NCI-H2029 (cell line): ENCODE measurements around the gene DEDD.

Source experiments
- DNase-seq: peaks from one replicate; lab custom pipeline; 2025; lab: John Stamatoyannopoulos, UW

The DEDD gene

DNA sequence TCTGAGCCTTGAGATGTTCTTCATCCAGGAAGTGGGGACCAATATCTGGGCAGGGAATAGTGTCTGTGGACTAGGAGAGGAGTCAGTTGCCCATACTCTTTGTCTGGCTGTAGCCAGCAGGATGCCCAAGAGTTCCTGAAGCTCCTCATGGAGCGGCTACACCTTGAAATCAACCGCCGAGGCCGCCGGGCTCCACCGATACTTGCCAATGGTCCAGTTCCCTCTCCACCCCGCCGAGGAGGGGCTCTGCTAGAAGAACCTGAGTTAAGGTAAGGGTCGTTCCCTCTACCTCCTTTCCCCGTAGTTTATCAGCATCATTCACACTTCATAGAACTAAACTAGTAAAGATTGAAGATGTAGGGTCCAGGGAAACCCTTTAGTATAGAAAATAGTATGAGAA, 30.3 kb upstream of the DEDD start:
- DNase-seq = no peak

DNA sequence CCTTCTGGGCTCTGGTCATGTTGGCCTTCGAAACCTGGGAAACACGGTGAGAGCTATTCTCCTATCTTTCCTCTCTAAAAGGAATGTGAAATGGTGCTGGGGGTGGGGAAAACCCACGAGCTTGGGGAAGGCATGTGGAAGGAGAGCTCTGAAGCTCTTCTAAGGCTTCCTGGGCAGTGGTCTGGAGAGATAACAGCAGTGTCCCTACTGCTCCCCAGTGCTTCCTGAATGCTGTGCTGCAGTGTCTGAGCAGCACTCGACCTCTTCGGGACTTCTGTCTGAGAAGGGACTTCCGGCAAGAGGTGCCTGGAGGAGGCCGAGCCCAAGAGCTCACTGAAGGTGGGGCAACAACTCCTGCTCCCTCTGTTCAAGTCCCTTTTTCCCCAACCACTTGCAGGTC, 29.6 kb upstream of the DEDD start:
- no peak for DNase-seq

DNA sequence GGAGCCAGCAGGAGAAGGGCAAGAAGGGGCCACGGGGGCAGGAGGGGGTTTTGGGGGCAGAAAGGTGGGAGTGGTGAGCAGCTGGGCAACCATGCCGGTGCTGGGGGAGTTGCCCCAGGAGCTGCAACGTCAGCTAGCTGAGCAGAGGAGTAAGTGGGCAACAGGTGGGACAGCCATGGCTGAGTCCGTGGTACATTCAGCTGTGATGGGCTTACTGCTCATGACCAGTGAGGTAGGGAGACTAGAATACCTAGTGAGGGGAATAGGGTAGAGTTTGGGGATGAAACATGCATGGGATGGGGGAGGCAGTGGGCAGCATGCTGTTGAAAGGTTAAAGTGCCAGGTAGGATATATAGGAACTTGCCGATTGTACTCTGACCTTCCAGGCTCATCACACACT, 29.2 kb upstream of the DEDD start:
- no peak for DNase-seq

DNA sequence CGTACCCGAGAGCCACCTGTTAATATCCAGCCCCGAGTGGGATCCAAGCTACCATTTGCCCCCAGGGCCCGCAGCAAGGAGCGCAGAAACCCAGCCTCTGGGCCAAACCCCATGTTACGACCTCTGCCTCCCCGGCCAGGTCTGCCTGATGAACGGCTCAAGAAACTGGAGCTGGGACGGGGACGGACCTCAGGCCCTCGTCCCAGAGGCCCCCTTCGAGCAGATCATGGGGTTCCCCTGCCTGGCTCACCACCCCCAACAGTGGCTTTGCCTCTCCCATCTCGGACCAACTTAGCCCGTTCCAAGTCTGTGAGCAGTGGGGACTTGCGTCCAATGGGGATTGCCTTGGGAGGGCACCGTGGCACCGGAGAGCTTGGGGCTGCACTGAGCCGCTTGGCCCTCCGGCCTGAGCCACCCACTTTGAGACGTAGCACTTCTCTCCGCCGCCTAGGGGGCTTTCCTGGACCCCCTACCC, 28.2 kb upstream of the DEDD start:
- no peak for DNase-seq

DNA sequence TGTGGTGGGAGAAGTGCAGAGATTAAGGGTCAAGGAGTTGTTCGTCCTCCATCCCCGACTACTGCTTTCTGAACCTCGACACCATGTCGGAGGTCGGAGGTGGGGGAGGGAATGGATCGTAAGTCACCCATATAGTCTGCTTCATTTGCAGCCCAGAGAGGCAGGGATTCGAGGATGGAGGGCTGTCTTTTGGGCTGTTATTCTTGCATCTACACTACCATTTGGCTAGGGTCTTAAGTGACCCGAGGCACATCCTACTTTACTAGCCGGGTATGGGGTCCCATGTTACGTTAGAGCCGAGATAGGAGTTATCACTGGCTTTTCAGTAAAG, 27.4 kb upstream of the DEDD start:
- DNase-seq = no peak

DNA sequence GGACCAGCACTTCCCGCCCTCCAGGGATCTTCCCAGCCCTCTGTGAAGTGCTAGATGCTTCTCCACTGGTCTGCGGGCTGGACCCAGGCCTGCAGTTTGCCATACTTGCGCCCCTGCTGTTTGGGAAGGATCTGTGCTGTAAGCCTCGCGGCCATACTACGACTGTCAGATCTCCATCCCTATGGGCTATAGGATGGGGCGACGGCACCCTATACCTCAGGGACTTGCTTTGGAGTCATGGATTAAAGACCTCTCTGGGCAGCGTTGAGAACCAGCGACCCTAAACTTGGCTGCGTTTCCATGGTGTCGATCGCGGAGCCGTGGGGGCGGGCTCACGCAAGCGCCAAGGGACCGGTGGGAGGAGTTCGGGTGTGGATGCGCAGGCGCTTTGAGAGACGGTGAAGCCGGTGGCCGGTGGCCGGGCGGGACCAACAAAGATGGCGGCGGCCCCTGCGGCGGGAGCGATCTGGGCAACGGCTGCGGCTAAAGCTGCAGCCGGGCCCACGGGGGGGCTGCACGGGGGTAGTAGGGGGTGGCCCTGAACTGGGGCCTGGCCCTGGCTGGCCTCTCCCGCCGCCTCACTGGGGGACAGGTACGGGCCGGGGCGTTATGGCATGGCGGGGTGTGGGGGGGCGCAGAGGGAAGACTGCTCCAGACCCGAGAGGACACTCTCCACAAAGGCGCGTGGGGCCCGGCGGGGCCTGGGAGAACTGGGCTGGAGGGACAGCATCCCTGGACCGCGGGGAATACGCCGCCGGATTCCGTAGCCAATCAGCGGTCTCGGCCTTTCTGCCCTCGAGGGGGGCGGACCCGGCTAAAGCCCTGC, 26.8 kb upstream of the DEDD start, which contains the start of gene USP21:
Gene USP21, plus strand, starts transcription at position 414 of the 826 bp plus-strand sequence. CDS start 1,141 bp downstream, outside the sequence.
- peak; percentile 84 for DNase-seq

DNA sequence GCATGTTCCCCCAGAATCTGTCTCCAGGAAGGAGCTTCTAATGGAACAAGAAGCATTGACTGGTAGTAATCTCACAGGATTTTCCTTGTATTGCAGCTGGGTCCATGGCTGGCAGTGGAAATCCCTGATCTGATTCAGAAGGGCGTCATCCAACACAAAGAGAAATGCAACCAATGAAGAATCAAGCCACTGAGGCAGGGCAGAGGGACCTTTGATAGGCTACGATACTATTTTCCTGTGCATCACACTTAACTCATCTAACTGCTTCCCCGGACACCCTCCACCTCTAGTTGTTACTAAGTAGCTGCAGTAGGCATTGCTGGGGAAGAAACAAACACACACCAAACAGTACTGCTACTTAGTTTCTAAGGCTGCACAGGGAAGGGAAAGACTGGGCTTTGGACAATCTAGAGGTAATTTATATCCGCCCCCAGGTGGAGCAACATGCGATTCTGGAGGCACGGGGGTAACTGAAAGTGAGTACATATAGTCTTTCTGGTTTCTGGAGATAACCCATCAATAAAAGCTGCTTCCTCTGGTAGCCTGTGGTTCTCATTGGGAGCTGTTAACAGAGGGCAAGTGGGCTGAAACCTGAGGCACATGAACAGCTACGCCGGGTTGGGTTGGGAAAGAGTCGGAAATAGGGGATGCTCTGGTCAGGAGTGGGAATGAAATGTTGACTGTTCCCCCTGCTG, 26.0 kb upstream of the DEDD start:
- DNase-seq = no peak

DNA sequence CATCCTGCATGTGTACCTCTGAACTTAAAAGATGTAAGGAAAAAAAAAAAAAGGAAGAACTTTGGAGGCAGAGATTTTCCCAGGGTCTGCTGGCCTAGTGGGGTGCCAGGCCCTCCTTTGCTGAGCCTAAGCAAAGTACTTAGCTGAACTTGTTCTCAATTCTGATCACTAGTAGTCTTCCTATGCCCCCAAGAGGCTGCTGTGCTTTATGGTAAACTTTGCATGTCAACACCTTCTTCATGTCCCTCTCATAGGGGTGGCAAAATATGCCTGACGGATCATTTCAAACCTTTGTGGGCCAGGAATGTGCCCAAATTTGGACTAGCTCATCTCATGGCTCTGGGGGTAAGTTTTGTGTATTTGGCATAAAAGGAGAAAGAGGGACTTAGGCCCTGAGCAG, 25.4 kb upstream of the DEDD start:
- no peak for DNase-seq

DNA sequence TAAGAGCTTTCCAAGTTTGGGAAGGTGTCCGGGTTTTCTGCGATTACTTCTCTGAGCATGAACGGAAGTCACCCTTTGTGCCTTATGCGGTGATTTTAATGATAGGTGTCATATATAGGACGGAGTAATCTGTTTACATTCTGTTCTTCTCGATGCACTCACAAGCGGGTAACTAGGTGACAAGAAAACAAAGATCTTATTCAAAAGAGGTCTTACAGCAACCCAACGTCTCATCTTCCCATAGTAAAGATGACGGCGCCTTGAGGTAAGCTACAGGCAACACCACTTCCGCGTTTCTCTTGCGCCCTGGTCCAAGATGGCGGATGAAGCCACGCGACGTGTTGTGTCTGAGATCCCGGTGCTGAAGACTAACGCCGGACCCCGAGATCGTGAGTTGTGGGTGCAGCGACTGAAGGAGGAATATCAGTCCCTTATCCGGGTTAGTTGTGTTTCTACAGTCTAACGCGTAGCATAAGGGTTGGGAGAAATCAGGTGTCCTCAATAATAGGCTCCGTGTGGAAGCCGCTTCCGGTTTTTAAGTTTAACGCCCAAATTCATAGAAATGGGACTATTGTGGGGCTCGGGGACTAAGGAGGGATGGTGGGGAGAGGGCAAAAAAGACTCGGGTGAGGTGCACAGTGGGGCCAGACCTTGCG, 21.3 kb upstream of the DEDD start, which contains the start of gene UFC1:
Gene UFC1, plus strand, starts transcription at position 297 of the 656 bp plus-strand sequence. Its CDS starts 20 bp downstream, at position 317.
- DNase-seq = peak; percentile 90

DNA sequence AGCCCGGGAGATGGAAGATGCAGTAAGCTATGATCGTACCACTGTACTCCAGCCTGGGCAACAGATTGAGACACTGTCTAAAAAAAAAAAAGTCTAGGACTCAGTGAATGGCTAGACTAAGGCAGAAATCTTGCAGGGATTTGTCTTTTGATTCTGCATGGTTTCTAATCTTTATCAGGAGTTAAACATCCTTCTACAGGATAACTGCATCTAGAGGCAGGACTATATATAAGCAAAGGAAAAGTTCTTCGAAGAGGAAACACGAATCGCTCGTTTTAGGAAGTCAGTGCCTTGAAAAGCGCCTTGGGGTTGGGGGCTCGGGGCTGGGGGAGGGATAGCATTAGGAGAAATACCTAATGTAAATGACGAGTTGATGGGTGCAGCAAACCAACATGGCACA, 20.7 kb upstream of the DEDD start:
- no peak for DNase-seq

DNA sequence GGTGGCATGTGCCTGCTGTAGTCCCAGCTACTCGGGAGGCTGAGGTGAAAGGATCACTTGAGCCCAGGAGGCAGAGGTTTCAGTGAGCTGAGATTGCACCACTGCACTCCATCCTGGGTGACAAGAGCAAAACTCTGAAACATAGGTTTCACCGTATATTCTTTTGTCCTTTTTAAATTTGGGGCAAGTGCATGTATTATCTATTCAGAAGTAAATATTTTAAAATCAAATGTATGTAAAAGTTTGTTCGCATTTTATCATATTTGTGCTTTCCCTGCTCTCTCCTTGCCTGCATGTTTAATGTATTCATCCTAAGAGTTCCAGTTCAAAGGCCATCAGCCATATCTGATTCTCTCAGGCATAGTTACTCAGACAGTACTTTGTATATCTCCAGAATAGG, 13.4 kb upstream of the DEDD start:
- no peak for DNase-seq

DNA sequence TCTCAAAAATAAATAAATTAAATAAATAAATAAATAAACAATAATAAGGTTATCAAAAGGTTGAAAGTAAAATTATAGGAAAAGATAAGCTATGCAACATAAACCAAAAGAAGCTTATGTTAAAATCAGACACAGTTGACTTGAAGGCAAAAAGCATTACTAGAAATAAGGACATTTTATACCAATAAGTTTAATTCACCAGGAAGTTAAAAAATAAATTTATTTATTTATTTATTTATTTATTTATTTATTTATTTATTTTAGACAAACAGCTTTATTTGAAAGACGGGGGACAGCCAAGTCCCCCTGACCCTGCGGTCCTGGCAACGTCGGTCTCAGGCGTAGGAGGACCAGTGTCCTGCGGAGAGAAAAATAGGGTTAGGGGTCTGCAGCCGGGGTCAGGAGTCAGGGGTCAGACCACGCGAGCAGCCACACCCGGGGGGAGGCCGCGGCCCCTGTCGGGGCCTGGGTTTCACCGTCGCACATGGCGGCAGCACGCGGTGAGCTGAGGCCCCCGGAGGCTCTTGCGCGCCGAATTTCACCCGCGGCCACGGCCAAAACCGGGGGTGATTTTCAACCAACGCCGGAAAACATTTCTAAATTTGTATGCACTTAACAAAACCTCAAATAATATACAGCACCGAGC, 8.4 kb upstream of the DEDD start:
- no peak for DNase-seq

DNA sequence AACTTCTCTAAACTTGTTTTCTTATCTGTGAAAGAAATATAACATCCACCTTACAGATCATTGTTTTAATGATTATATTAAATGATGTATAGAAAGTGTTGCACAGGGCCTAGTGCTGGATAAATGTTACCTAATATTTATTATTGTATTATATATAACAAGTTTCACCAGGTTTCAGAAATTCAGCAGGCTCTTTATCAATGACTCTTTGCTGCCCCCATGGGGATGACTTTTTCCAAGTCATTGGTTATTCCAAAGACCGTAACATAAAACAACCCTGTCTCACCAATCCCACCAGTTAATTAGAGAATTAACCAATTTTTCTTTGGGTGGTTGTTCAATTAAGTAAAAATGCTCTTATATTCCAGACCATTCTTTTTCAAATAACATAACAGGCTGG, 7.3 kb upstream of the DEDD start:
- DNase-seq = no peak

DNA sequence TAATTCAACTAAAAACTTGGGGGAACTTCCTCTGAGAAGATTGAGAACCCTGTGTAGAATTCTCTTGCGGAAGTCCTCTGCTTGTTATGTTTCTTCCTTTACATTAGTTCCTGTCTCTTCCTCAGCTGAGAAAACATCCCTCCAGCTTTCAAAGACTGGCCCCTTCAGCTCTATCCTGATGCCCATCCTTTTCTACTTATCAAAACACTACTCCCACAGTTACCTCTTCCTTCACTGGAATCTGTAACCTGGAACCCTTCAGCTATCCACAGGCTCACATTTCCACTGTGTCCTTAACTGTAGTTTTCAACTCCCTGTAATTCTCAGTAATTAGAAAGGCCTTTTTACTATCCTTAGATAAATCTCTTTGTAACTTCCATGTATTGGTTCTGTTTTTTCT, 6.0 kb upstream of the DEDD start:
- DNase-seq = no peak

DNA sequence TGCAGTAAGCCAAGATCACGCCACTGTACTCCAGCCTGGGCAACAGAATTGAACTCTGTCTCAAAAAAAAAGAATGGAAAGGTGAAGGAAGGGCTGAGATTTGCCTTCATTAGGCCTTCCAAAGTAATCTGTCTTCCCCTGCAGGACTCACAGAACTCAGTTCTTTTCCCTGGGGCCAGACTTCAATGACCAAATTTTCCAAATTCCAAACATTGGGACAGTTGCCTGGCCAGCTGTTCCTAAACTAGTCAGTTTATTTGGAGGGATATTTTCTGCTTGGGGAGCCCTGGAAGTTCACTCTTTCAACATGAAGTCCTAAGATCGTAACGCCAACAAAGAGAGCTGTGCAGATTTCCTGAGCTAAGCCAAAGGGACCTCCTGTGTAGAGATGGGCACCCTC, 5.4 kb upstream of the DEDD start:
- DNase-seq = no peak

DNA sequence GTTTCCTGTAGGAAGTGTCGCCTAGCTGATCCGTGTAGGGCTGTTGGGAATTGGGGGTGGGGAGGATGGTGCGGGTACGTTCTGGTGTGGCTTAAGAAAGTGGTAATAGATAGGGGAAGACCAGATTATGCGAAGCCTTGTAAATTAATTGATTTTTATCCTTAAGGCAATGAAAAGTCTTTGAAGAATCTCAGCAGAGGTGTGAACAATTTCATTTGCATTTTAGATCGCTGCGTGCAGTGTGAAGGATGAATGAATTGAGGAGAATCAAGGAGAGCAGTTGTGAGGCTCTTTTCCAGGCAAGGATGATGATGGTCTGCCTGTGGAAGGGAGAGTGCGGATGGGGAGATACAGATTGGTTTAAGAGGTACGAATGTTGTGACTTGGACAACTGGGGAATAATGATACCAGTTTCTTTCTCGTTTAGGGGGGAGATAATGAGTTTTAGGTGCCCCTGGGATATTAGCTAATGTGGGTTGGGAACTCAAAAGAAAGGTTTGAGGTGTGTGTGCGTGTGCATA, 813 bp upstream of the DEDD start:
- no peak for DNase-seq

DNA sequence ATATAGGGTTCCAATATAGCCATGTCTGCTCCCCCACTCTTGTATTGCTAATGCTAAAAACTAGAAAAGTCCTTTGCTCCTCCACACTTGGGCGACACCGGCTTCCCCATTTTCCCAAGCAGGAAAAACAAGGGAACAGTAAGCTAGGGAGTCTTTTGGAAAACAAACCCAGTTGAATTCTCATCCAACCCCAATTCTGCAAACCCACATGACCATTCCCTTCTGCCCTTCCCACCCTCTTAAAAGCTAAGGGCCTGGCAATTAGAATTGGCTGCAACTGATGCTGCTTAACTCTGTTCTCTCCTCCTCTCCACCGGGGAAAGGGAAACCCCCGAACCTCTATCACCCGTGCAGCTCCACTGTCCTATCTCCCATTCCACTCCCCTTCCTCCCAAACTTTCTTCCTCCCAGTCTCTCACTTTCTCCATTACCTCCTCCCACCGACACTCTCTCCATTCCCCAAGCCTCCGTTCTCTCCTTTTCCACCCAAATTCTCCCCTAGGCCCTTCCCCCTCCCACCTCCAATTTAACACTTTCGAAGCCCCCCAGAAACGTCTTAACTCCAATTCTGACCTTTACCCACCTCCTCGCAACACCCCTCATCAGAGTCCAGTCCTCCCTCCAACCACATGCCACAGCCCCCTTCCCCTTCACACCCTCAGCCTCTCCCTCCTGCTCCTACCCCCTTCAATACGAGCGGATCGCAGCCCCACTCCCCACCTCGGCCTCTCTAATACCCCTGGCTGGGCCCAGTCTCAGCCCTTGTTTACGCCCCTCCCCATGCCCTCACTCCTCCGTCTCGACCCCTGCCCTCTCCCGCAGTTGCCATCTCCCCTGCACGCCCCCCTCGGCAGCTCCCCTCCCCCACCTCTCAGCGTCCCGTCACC, 701 bp downstream of the DEDD start:
- DNase-seq = no peak

DNA sequence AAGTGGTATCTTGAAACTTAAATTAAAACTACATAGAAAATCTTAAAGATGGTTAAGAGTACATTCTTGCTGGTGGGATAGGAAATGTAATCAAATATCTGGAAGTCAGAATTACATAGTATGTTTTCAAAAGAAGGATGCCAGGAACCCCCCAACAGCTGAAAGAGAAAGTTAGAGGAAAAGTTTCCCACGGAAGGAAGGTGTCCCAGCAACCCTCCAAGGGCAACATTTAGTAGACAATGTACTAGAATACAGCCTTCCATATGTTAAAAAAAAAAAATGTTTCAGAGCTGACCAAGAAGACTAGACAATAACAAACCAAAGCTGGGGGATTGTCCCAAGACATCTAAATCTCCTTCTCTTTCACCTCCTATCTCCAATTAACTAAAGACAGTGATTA, 2.2 kb downstream of the DEDD start:
- no peak for DNase-seq

DNA sequence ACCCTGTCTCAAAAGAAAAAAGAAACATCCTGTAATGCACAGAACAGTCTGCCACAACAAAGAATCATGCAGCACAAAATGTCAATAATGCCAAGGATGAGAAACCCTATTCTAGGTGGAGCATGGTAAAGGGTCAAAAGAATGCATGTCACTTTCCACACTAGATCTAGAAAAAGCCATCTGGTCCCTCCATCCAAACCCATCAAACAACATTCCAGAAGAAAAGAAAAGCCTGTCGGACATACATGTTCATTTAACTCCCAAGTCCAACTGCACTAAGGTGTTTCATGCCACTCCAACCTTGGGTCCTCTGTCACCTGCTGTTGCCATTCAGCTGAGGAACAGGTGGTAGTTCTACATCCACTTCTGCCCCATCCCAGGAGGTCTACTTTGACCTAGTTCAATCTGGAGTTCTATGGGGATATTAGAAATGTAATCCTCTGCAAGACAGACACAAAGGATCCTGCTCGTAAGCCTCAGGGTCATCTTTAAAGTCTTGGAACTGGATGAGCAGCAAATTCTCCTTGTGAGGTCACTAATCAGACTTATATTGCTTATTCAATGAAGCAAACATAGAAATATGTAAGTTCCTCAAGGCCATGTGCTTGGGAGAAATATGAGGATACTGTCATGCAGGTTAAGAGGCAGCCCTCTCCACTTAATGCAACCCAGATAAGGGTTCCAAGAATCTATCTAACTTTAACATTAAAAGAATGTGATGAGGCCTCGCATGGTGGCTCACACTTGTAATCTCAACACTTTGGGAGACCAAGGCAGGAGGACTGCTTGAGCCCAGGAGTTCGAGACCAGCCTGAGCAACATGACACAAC, 3.7 kb downstream of the DEDD start:
- no peak for DNase-seq

DNA sequence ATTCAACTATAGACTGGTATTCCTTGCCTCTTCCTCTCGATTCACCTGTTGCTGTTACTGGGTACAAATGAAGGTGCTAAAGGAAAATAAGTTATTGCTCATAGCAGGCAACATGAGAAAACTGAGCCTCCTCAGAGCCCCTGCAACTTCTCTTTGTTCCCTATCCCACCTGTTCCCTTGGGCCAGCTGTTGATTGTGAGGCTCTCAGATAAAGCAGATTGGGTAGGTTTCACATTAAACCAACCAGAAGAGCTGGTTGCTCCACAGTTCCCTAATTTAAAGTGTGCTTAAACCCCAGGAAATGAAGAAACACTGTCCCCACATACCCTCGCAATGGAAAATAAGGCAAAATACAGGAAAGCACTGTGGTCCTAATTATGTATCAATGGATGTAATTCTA, 4.8 kb downstream of the DEDD start:
- no peak for DNase-seq
